IMR-90 (cell line): ENCODE data around the gene NR1D1. TPM values are rescaled to one million over a fixed set of nuclear protein-coding genes. Genes with fewer than 3 reads are reported as not detected.

Source experiments
- ATAC-seq: fragments of 200-7000 bp; cut with Tn5 transposase; 2 replicates; pipeline ENCODE4 v1.9.1; 2020; ENCODE audit warnings: low read depth, mild to moderate bottlenecking, moderate library complexity
- BruUV-seq: library from RNA; stranded (reverse); fragments of 400-500 nt; replicated peaks from 2 replicates; lab custom pipeline; 2021; lab: Mats Ljungman, UMichigan
- CTCF ChIA-PET: fragments of 300-600 bp; formaldehyde crosslinking; extraction: SDS; loops from one replicate; lab custom pipeline; 2021; ENCODE audit warnings: antibody characterized with exemption; lab: Yijun Ruan, JAX
- POLR2A ChIA-PET: fragments of 300-600 bp; sonication (Branson Sonifier 250); formaldehyde crosslinking; loops from one replicate; lab custom pipeline; 2022; ENCODE audit warnings: antibody characterized with exemption; ENCODE audit not compliant: unreplicated experiment; lab: Charles Lee
- DNase-seq: peaks from one replicate; pipeline ENCODE4 v3.0.0; 2013
- H2AFZ ChIP-seq: replicated peaks from 2 replicates; pipeline ENCODE3; 2013; ENCODE audit warnings: low read length, mild to moderate bottlenecking; ENCODE audit not compliant: poor library complexity
- H2AK5ac ChIP-seq: 2 replicates; pipeline ENCODE4 v1.6.1; 2013; ENCODE audit warnings: low read depth, low read length, inconsistent platforms
- H2AK9ac ChIP-seq: replicated peaks from 2 replicates; pipeline ENCODE3; 2013; ENCODE audit warnings: mild to moderate bottlenecking, low read depth, low read length, moderate library complexity; ENCODE audit not compliant: poor library complexity
- H2BK120ac ChIP-seq: 2 replicates; pipeline ENCODE4 v1.6.1; 2013; ENCODE audit warnings: low read depth, low read length, inconsistent platforms
- H2BK15ac ChIP-seq: 3 replicates; pipeline ENCODE4 v1.6.1; 2013; ENCODE audit warnings: low read depth, low read length, inconsistent platforms
- H2BK20ac ChIP-seq: 2 replicates; pipeline ENCODE4 v1.6.1; 2013; ENCODE audit warnings: low read depth, mild to moderate bottlenecking, inconsistent platforms, low read length, moderate library complexity
- H2BK5ac ChIP-seq: 2 replicates; pipeline ENCODE4 v1.6.1; 2013; ENCODE audit warnings: mild to moderate bottlenecking, low read depth, low read length, inconsistent platforms; ENCODE audit not compliant: poor library complexity, severe bottlenecking
- H3K14ac ChIP-seq: replicated peaks from 2 replicates; pipeline ENCODE4 v1.6.1; 2013; ENCODE audit warnings: low read depth, low read length, inconsistent platforms
- H3K18ac ChIP-seq: 2 replicates; pipeline ENCODE4 v1.6.1; 2013; ENCODE audit warnings: low read depth, low read length, control low read depth
- H3K23ac ChIP-seq: 2 replicates; pipeline ENCODE4 v1.6.1; 2013; ENCODE audit warnings: low read depth, low read length, inconsistent platforms
- H3K27ac ChIP-seq: 2 replicates; pipeline ENCODE4 v1.5.1; 2013; ENCODE audit warnings: mild to moderate bottlenecking, control low read depth, low read length; ENCODE audit not compliant: insufficient read depth
- H3K27me3 ChIP-seq: 2 replicates; pipeline ENCODE4 v1.6.1; 2013; ENCODE audit warnings: low read length; ENCODE audit not compliant: control insufficient read depth, insufficient read depth
- H3K36me3 ChIP-seq: 2 replicates; pipeline ENCODE4 v1.6.1; 2013; ENCODE audit warnings: low read length, mixed read lengths; ENCODE audit not compliant: control insufficient read depth, insufficient read depth
- H3K4ac ChIP-seq: 2 replicates; pipeline ENCODE4 v1.6.1; 2013; ENCODE audit warnings: low read depth, low read length, inconsistent platforms
- H3K4me1 ChIP-seq: 2 replicates; pipeline ENCODE4 v1.6.1; 2013; ENCODE audit warnings: low read length, mixed read lengths; ENCODE audit not compliant: control insufficient read depth, insufficient read depth
- H3K4me2 ChIP-seq: 2 replicates; pipeline ENCODE4 v1.6.1; 2013; ENCODE audit warnings: low read depth, mild to moderate bottlenecking, control low read depth, low read length, moderate library complexity
- H3K4me3 ChIP-seq: 2 replicates; pipeline ENCODE4 v1.5.1; 2013; ENCODE audit warnings: low read depth, mild to moderate bottlenecking, control low read depth, low read length, moderate library complexity; ENCODE audit not compliant: insufficient read depth
- H3K56ac ChIP-seq: 2 replicates; pipeline ENCODE4 v1.6.1; 2013; ENCODE audit warnings: low read length, inconsistent platforms; ENCODE audit not compliant: insufficient read depth; ENCODE audit errors: extremely low read depth
- H3K79me1 ChIP-seq, 2 experiments: 2 replicates each; pipeline ENCODE4 v1.6.1; 2013; ENCODE audit warnings: low read length in 2 of 2, inconsistent platforms in 1 of 2, low read depth in 1 of 2
- H3K9ac ChIP-seq: 2 replicates; pipeline ENCODE4 v1.6.1; 2013; ENCODE audit warnings: low read depth, low read length, control low read depth
- H3K9me1 ChIP-seq: 2 replicates; pipeline ENCODE4 v1.6.1; 2013; ENCODE audit warnings: low read length, inconsistent platforms; ENCODE audit not compliant: insufficient read depth
- H3K9me3 ChIP-seq: 2 replicates; pipeline ENCODE4 v1.6.1; 2013; ENCODE audit warnings: low read length; ENCODE audit not compliant: control insufficient read depth, insufficient read depth
- H4K20me1 ChIP-seq: 2 replicates; pipeline ENCODE4 v1.6.1; 2013; ENCODE audit warnings: low read length, inconsistent platforms; ENCODE audit not compliant: insufficient read depth
- H4K5ac ChIP-seq: 2 replicates; pipeline ENCODE4 v1.6.1; 2013; ENCODE audit warnings: mild to moderate bottlenecking, low read depth, low read length, control low read depth
- H4K8ac ChIP-seq, 2 experiments: 2 replicates each; pipeline ENCODE4 v1.6.1; 2013; ENCODE audit warnings: low read depth in 2 of 2, low read length in 2 of 2, control low read depth in 1 of 2, inconsistent platforms in 1 of 2
- H4K91ac ChIP-seq: 2 replicates; pipeline ENCODE4 v1.6.1; 2013; ENCODE audit warnings: low read depth, low read length, inconsistent platforms; ENCODE audit not compliant: insufficient read depth
- BHLHE40 ChIP-seq: fragments of 150-350 bp; IDR thresholded peaks from 2 replicates; pipeline ENCODE4 v1.6.1; 2016; ENCODE audit warnings: mild to moderate bottlenecking, low read depth, low read length
- CEBPB ChIP-seq: IDR thresholded peaks from 2 replicates; pipeline ENCODE4 v1.6.1; 2012; ENCODE audit warnings: low read depth, low read length, improper control_type of control experiment
- CHD1 ChIP-seq: IDR thresholded peaks from 2 replicates; pipeline ENCODE4 v1.6.1; 2012; ENCODE audit warnings: low read depth, low read length, improper control_type of control experiment
- CTCF ChIP-seq: conservative IDR thresholded peaks from 2 replicates; pipeline ENCODE4 v1.5.1; 2012; ENCODE audit warnings: mild to moderate bottlenecking, low read depth, low read length, improper control_type of control experiment
- FOS ChIP-seq: fragments of 150-350 bp; IDR thresholded peaks from 2 replicates; pipeline ENCODE4 v1.6.1; 2016; ENCODE audit warnings: low read depth, low read length
- MAFK ChIP-seq: IDR thresholded peaks from 2 replicates; pipeline ENCODE4 v1.6.1; 2012; ENCODE audit warnings: low read depth, low read length, improper control_type of control experiment
- MAZ ChIP-seq: IDR thresholded peaks from 2 replicates; pipeline ENCODE4 v1.6.1; 2012; ENCODE audit warnings: low read depth, mild to moderate bottlenecking, low read length, improper control_type of control experiment, moderate library complexity, borderline replicate concordance
- MXI1 ChIP-seq: IDR thresholded peaks from 2 replicates; pipeline ENCODE4 v1.6.1; 2012; ENCODE audit warnings: low read depth, mild to moderate bottlenecking, low read length, moderate library complexity, borderline replicate concordance
- NFE2L2 ChIP-seq: fragments of 150-350 bp; IDR thresholded peaks from 2 replicates; pipeline ENCODE4 v1.6.1; 2016; ENCODE audit warnings: low read depth, mild to moderate bottlenecking, low read length
- POLR2A ChIP-seq: IDR thresholded peaks from 2 replicates; pipeline ENCODE4 v1.6.1; 2012; ENCODE audit warnings: mild to moderate bottlenecking, low read depth, low read length
- RAD21 ChIP-seq: IDR thresholded peaks from 2 replicates; pipeline ENCODE4 v1.6.1; 2012; ENCODE audit warnings: low read length, improper control_type of control experiment
- RCOR1 ChIP-seq: IDR thresholded peaks from 2 replicates; pipeline ENCODE4 v1.6.1; 2012; ENCODE audit warnings: mild to moderate bottlenecking, low read length, improper control_type of control experiment; ENCODE audit not compliant: insufficient replicate concordance
- SMC3 ChIP-seq: fragments of 150-350 bp; IDR thresholded peaks from 2 replicates; pipeline ENCODE4 v1.6.1; 2016; ENCODE audit warnings: low read depth, mild to moderate bottlenecking, antibody characterized with exemption, low read length, moderate library complexity
- USF2 ChIP-seq: fragments of 150-350 bp; IDR thresholded peaks from 2 replicates; pipeline ENCODE4 v1.6.1; 2017; ENCODE audit warnings: mild to moderate bottlenecking, antibody characterized with exemption, low read length, low read depth
- WGBS, 2 experiments: methylation state at CpG; one replicate each; pipeline versions ENCODE4 v1.1.5 to v1.1.7; 2013; ENCODE audit warnings: missing lambda C conversion rate in 2 of 2; ENCODE audit not compliant: insufficient read length in 1 of 2; ENCODE audit errors: extremely low coverage in 2 of 2; 5-methylcytosine and 5-hydroxymethylcytosine counted together
- dilution Hi-C: fragments of 300-500 bp; cut with HindIII; formaldehyde crosslinking; loops from one replicate; pipeline ENCODE4 v1.14.3; 2018; ENCODE audit warnings: low sequenced_read_pairs; ENCODE audit not compliant: unreplicated experiment
- in situ Hi-C: fragments of 300-500 bp; cut with MboI; formaldehyde crosslinking; loops from 3 replicates; pipeline ENCODE4 v1.14.3; 2019; ENCODE audit warnings: low sequenced_read_pairs, inconsistent platforms, mixed read lengths
- intact Hi-C: fragments of 100-400 bp; cut with micrococcal nuclease; formaldehyde crosslinking; loops from 2 replicates; pipeline ENCODE4 v1.10.0; 2022
- polyA plus RNA-seq, 3 experiments: library from polyadenylated mRNA; depleted of rRNA; stranded (reverse); fragments of >200 nt; gene quantifications; 2 replicates each; pipeline ENCODE4 v1.2.3, GENCODE V29; 2012; ENCODE audit warnings: low replicate concordance in 1 of 3
- total RNA-seq: library from RNA; depleted of rRNA; stranded (reverse); fragments of >200 nt; gene quantifications from 2 replicates; pipeline ENCODE4 v1.2.3, GENCODE V29; 2012

Gene NR1D1
- total and polyA plus RNA-seq, 2 of the 4 experiments (the other 2 are of a cell fraction) = 0.36 to 7.2 TPM

GRCh38 chr17:40075201-40075941 is 25.0 kb downstream of the NR1D1 start:
- POLR2A ChIA-PET = no interaction called here
- Histone ChIP-seq H2AK5ac (peak overlapping the region; percentile 93), H3K4me2 (peak overlapping the region; percentile 44), H4K91ac (peak overlapping the region; percentile 37), H3K18ac (no peak overlapping the region), H3K23ac (no peak overlapping the region), H4K20me1 (peaks cover 23% of the 10 kb centered on the region; the same call in 1 of the 2 replicates), H2BK5ac (peak overlapping the region; percentile 35), H3K27me3 (no peaks in the 10 kb centered on the region), H3K4ac (peak overlapping the region; percentile 91), H3K4me3 (no peak overlapping the region), H2BK120ac (no peak overlapping the region; the same call in 1 of the 2 replicates), H2AK9ac (peak overlapping the region; percentile 83), H2BK20ac (no peak overlapping the region), H3K56ac (no peak overlapping the region), H3K4me1 (peaks cover 31% of the 10 kb centered on the region), H3K9ac (0 out of 2 replicates have a peak overlapping the region, but pooled peaks have one; percentile 32), H2BK15ac (no peak overlapping the region), H3K14ac (peak overlapping the region; percentile 66; the same call in 1 of the 2 replicates), H4K8ac (peak overlapping the region in 1 of 2 experiments; percentile 79; a peak in 1 of 4 replicates), H3K79me1 (peaks cover 15 to 70% of the 10 kb centered on the region in 2 experiments), H4K5ac (no peak overlapping the region), H3K36me3 (peaks cover 21% of the 10 kb centered on the region), H3K9me3 (no peaks in the 10 kb centered on the region), H3K9me1 (peaks cover 11% of the 10 kb centered on the region), H3K27ac (peak overlapping the region; percentile 24; the same call in 1 of the 2 replicates), H2AFZ (peak overlapping the region; percentile 74)
- 24% methylated on average over 3 of the region's 11 CpGs; no CpG with 5 or more reads in 1 of the 2 experiments for WGBS, 2 experiments
- ATAC-seq = peak; percentile 85
- CTCF ChIA-PET = interaction anchor here (0.6 to 3.0 kb wide), 13 partner anchors 10 to 75 kb away, joined by 3 to 24 read pairs (median 3); partner anchors contain the start of genes MED24, NR1D1 and THRA
- in situ Hi-C loops (no loop called here), intact Hi-C loops (loop anchor here (1.0 kb wide), 1 partner anchor 62 kb away; no protein-coding TSS in a partner anchor), dilution Hi-C loops (no loop called here)
- no TSS peak for BruUV-seq
- DNase-seq = peak; percentile 48
- TF ChIP-seq CHD1 = no peak
- TF ChIP-seq BHLHE40 = no peak
- TF ChIP-seq RCOR1 = no peak
- no peak for TF ChIP-seq MAFK
- TF ChIP-seq RAD21 = peak; percentile 67
- TF ChIP-seq USF2 = no peak
- no peak for TF ChIP-seq POLR2A
- peak; percentile 55; the same call in 1 of the 2 replicates for TF ChIP-seq MAZ
- TF ChIP-seq SMC3 = peak; percentile 89
- no peak for TF ChIP-seq MXI1
- no peak for TF ChIP-seq FOS
- no peak for TF ChIP-seq NFE2L2
- TF ChIP-seq CTCF = peak; percentile 85
- TF ChIP-seq CEBPB = no peak
